Liver (tissue), 9 donors: ENCODE data around the gene CANX. TPM values are rescaled to one million over a fixed set of nuclear protein-coding genes. Genes with fewer than 3 reads are reported as not detected.

Experiments used
- DNase-seq: peaks from one replicate; pipeline ENCODE4 v3.0.0-alpha.2; 2017; ENCODE audit warnings: low spot score
- H3K27ac ChIP-seq, 2 donors: one replicate each; pipeline ENCODE4 v1.7.0; 2013; ENCODE audit warnings: inconsistent platforms in 2 of 2, low read length in 2 of 2, control low read depth in 1 of 2, low read depth in 1 of 2, mild to moderate bottlenecking in 1 of 2
- H3K27me3 ChIP-seq, 4 donors: one replicate each; pipeline versions ENCODE4 v1.6.1 to v1.7.0; 2013; ENCODE audit warnings: low read length in 3 of 4, inconsistent platforms in 1 of 4, mild to moderate bottlenecking in 1 of 4, moderate library complexity in 1 of 4; ENCODE audit not compliant: control insufficient read depth in 4 of 4, insufficient read depth in 4 of 4
- H3K36me3 ChIP-seq, 4 donors: one replicate each; pipeline versions ENCODE4 v1.6.1 to v1.7.0; 2013; ENCODE audit warnings: low read length in 3 of 4, mild to moderate bottlenecking in 3 of 4, low read depth in 1 of 4, moderate library complexity in 1 of 4; ENCODE audit not compliant: control insufficient read depth in 4 of 4, insufficient read depth in 3 of 4
- H3K4me1 ChIP-seq, 4 donors: one replicate each; pipeline versions ENCODE4 v1.6.1 to v1.7.0; 2013; ENCODE audit warnings: low read length in 3 of 4, mild to moderate bottlenecking in 3 of 4, moderate library complexity in 1 of 4; ENCODE audit not compliant: control insufficient read depth in 4 of 4, insufficient read depth in 4 of 4
- H3K4me3 ChIP-seq, 3 donors: one replicate each; pipeline versions ENCODE4 v1.6.1 to v1.7.0; 2013; ENCODE audit warnings: low read length in 3 of 3, control low read depth in 1 of 3, low read depth in 1 of 3, mild to moderate bottlenecking in 1 of 3
- H3K9ac ChIP-seq, 2 donors: one replicate each; pipeline ENCODE4 v1.7.0; 2013; ENCODE audit warnings: low read length in 2 of 2, mild to moderate bottlenecking in 2 of 2, moderate library complexity in 2 of 2, control low read depth in 1 of 2, low read depth in 1 of 2
- H3K9me3 ChIP-seq, 4 donors: one replicate each; pipeline versions ENCODE4 v1.6.1 to v1.7.0; 2013; ENCODE audit warnings: low read length in 3 of 4; ENCODE audit not compliant: control insufficient read depth in 4 of 4
- EGR1 ChIP-seq, 2 donors: IDR thresholded peaks; 2 replicates each; pipeline ENCODE4 v1.6.1; 2016 to 2018; ENCODE audit warnings: antibody characterized with exemption in 2 of 2, low read depth in 2 of 2
- FOXA1 ChIP-seq: IDR thresholded peaks from 2 replicates; pipeline ENCODE4 v1.6.1; 2016; ENCODE audit warnings: antibody characterized with exemption
- FOXA2 ChIP-seq: IDR thresholded peaks from 2 replicates; pipeline ENCODE4 v1.6.1; 2016; ENCODE audit warnings: antibody characterized with exemption
- GABPA ChIP-seq, 2 donors: IDR thresholded peaks in 1 of 2; conservative IDR thresholded peaks in 1 of 2; 2 replicates each; pipeline ENCODE4 v1.6.1; 2016; ENCODE audit warnings: antibody characterized with exemption in 2 of 2, mild to moderate bottlenecking in 1 of 2, moderate library complexity in 1 of 2
- HNF4A ChIP-seq, 2 donors: conservative IDR thresholded peaks; 2 replicates each; pipeline ENCODE4 v1.6.1; 2016; ENCODE audit warnings: antibody characterized with exemption in 2 of 2, mild to moderate bottlenecking in 2 of 2
- HNF4G ChIP-seq: IDR thresholded peaks from 2 replicates; pipeline ENCODE4 v1.6.1; 2016; ENCODE audit warnings: antibody characterized with exemption
- JUND ChIP-seq, 2 donors: IDR thresholded peaks; 2 replicates each; pipeline ENCODE4 v1.6.1; 2016; ENCODE audit warnings: antibody characterized with exemption in 2 of 2
- NR2F2 ChIP-seq: IDR thresholded peaks from 2 replicates; pipeline ENCODE4 v1.6.1; 2016; ENCODE audit warnings: antibody characterized with exemption
- RAD21 ChIP-seq, 2 donors: IDR thresholded peaks; 2 replicates each; pipeline ENCODE4 v1.6.1; 2016; ENCODE audit warnings: antibody characterized with exemption in 2 of 2, mild to moderate bottlenecking in 2 of 2
- RXRA ChIP-seq, 2 donors: IDR thresholded peaks; 2 replicates each; pipeline ENCODE4 v1.6.1; 2017 to 2018; ENCODE audit warnings: antibody characterized with exemption in 2 of 2, mild to moderate bottlenecking in 1 of 2
- SP1 ChIP-seq: IDR thresholded peaks from 2 replicates; pipeline ENCODE4 v1.6.1; 2018; ENCODE audit warnings: antibody characterized with exemption, mild to moderate bottlenecking
- TAF1 ChIP-seq: conservative IDR thresholded peaks from 2 replicates; pipeline ENCODE4 v1.6.1; 2016; ENCODE audit warnings: antibody characterized with exemption, mild to moderate bottlenecking
- YY1 ChIP-seq: IDR thresholded peaks from 2 replicates; pipeline ENCODE4 v1.6.1; 2016; ENCODE audit warnings: antibody characterized with exemption, mild to moderate bottlenecking
- WGBS: extraction: QIAGEN DNeasy Blood & Tissue Kit; methylation state at CpG from one replicate; pipeline ENCODE4 v1.1.7; 2013; 5-methylcytosine and 5-hydroxymethylcytosine counted together
- polyA plus RNA-seq, 2 donors: library from polyadenylated mRNA; stranded (reverse) in 1 of 2; unstranded in 1 of 2; fragments of 200-250 nt in 1 of 2; fragments of >200 nt in 1 of 2; fragmentation: Nextera tagmentation in 1 of 2; extraction: Ambion mirVana in 1 of 2; gene quantifications; one replicate each; pipeline versions ENCODE4 v1.2.1 to v1.2.3, GENCODE V29; 2013 to 2015
- total RNA-seq, 2 donors: library from RNA; depleted of rRNA; stranded (reverse); fragments of >200 nt; gene quantifications; one replicate each; pipeline ENCODE4 v1.2.3, GENCODE V29; 2014
- TF ChIP-seq, protein P1 (sequence below): IDR thresholded peaks from 2 replicates; pipeline ENCODE4 v1.6.1; 2016; ENCODE audit warnings: antibody characterized with exemption
- TF ChIP-seq, protein P2 (sequence below): IDR thresholded peaks from 2 replicates; pipeline ENCODE4 v1.6.1; 2016; ENCODE audit warnings: antibody characterized with exemption, mild to moderate bottlenecking
- TF ChIP-seq, protein P3 (sequence below): fragments of 150-350 bp; IDR thresholded peaks from 2 replicates; pipeline ENCODE4 v1.5.1; 2017; ENCODE audit warnings: improper control_type of control experiment, low read depth, low read length; ENCODE audit not compliant: missing input control
- TF ChIP-seq, protein P4 (sequence below): IDR thresholded peaks from 2 replicates; pipeline ENCODE4 v1.6.1; 2016; ENCODE audit warnings: antibody characterized with exemption
- TF ChIP-seq, protein P5 (sequence below): IDR thresholded peaks from 2 replicates; pipeline ENCODE4 v1.6.1; 2016; ENCODE audit warnings: antibody characterized with exemption
- donor health status: healthy.
- donor health status: healthy.
- donor health status: healthy.
- donor health status: healthy.
- donor health status: healthy.

Gene CANX
- total and polyA plus RNA-seq, 4 donors: 129 to 628 (median 314) TPM

DNA sequence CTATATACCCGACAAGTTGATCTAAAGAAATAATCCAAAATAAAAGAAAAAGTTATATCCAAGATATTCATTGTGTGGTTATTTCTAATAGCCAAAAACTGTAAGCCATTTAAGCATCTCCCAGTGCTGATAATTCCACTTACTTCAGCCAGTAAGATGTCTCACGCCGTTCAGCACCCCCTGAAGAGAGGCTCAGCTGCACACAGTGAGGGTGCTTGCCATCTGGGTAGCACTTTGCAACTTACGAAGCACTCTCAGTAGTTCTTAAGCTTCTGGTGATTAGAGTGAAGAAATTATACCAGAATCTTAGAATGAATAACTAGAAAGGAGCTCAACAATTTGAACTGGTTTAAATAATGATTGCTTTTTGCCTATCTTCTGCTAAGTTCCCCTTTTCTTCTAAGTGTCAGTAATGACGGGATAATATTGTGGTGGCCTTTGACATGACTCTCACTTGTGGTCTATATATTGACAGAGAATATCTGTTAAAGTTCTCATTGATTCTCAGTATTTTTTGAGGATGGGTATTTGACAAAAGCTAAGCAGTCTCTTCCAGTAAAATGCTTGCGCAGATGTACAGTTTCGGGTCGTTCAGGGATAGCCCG, 68.8 kb downstream of the CANX start:
- TF ChIP-seq NR2F2: no peak
- TF ChIP-seq HNF4A (conservative IDR thresholded peaks at IDR 0.05): no peak
- TF ChIP-seq FOXA2: no peak
- no peak for TF ChIP-seq HNF4G
- TF ChIP-seq, protein P1, sequence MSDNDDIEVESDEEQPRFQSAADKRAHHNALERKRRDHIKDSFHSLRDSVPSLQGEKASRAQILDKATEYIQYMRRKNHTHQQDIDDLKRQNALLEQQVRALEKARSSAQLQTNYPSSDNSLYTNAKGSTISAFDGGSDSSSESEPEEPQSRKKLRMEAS: no peak
- TF ChIP-seq, protein P2, sequence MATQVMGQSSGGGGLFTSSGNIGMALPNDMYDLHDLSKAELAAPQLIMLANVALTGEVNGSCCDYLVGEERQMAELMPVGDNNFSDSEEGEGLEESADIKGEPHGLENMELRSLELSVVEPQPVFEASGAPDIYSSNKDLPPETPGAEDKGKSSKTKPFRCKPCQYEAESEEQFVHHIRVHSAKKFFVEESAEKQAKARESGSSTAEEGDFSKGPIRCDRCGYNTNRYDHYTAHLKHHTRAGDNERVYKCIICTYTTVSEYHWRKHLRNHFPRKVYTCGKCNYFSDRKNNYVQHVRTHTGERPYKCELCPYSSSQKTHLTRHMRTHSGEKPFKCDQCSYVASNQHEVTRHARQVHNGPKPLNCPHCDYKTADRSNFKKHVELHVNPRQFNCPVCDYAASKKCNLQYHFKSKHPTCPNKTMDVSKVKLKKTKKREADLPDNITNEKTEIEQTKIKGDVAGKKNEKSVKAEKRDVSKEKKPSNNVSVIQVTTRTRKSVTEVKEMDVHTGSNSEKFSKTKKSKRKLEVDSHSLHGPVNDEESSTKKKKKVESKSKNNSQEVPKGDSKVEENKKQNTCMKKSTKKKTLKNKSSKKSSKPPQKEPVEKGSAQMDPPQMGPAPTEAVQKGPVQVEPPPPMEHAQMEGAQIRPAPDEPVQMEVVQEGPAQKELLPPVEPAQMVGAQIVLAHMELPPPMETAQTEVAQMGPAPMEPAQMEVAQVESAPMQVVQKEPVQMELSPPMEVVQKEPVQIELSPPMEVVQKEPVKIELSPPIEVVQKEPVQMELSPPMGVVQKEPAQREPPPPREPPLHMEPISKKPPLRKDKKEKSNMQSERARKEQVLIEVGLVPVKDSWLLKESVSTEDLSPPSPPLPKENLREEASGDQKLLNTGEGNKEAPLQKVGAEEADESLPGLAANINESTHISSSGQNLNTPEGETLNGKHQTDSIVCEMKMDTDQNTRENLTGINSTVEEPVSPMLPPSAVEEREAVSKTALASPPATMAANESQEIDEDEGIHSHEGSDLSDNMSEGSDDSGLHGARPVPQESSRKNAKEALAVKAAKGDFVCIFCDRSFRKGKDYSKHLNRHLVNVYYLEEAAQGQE: no peak
- TF ChIP-seq, protein P3, sequence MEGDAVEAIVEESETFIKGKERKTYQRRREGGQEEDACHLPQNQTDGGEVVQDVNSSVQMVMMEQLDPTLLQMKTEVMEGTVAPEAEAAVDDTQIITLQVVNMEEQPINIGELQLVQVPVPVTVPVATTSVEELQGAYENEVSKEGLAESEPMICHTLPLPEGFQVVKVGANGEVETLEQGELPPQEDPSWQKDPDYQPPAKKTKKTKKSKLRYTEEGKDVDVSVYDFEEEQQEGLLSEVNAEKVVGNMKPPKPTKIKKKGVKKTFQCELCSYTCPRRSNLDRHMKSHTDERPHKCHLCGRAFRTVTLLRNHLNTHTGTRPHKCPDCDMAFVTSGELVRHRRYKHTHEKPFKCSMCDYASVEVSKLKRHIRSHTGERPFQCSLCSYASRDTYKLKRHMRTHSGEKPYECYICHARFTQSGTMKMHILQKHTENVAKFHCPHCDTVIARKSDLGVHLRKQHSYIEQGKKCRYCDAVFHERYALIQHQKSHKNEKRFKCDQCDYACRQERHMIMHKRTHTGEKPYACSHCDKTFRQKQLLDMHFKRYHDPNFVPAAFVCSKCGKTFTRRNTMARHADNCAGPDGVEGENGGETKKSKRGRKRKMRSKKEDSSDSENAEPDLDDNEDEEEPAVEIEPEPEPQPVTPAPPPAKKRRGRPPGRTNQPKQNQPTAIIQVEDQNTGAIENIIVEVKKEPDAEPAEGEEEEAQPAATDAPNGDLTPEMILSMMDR: no peak
- TF ChIP-seq YY1: no peak
- no peak for TF ChIP-seq EGR1 (IDR thresholded peaks at IDR 0.05; ENCODE audit: low read depth in 2 of 2)
- TF ChIP-seq RXRA (IDR thresholded peaks at IDR 0.05): no peak
- no peak for TF ChIP-seq TAF1
- TF ChIP-seq, protein P4, sequence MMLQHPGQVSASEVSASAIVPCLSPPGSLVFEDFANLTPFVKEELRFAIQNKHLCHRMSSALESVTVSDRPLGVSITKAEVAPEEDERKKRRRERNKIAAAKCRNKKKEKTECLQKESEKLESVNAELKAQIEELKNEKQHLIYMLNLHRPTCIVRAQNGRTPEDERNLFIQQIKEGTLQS: no peak
- TF ChIP-seq SP1: no peak
- no peak for TF ChIP-seq RAD21 (IDR thresholded peaks at IDR 0.05)
- TF ChIP-seq FOXA1: no peak
- no peak for TF ChIP-seq GABPA (IDR thresholded peaks at IDR 0.05 in 1 of 2, conservative IDR thresholded peaks at IDR 0.05 in 1 of 2)
- TF ChIP-seq, protein P5, sequence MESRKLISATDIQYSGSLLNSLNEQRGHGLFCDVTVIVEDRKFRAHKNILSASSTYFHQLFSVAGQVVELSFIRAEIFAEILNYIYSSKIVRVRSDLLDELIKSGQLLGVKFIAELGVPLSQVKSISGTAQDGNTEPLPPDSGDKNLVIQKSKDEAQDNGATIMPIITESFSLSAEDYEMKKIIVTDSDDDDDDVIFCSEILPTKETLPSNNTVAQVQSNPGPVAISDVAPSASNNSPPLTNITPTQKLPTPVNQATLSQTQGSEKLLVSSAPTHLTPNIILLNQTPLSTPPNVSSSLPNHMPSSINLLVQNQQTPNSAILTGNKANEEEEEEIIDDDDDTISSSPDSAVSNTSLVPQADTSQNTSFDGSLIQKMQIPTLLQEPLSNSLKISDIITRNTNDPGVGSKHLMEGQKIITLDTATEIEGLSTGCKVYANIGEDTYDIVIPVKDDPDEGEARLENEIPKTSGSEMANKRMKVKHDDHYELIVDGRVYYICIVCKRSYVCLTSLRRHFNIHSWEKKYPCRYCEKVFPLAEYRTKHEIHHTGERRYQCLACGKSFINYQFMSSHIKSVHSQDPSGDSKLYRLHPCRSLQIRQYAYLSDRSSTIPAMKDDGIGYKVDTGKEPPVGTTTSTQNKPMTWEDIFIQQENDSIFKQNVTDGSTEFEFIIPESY: no peak
- TF ChIP-seq JUND (IDR thresholded peaks at IDR 0.05): no peak
- H3K9ac ChIP-seq: no peak overlapping the region
- H3K9me3 ChIP-seq: no peaks in the 10 kb centered on the region
- H3K4me1 ChIP-seq: peaks cover 17 to 53% (median 45%) of the 10 kb centered on the region in 4 donors
- H3K36me3 ChIP-seq: peaks cover 9 to 37% (median 32%) of the 10 kb centered on the region in 4 donors
- no peak for DNase-seq
- no peaks in the 10 kb centered on the region for H3K27me3 ChIP-seq
- no peak overlapping the region for H3K4me3 ChIP-seq
- WGBS: 91% methylated on average over 9 of the region's 9 CpGs
- H3K27ac ChIP-seq: no peak overlapping the region
